Bone marrow (tissue), 2 donors: ENCODE results near the gene CDC34.

Experiments used
- DNase-seq, 2 donors: peaks; one replicate each; lab custom pipeline; 2025; lab: John Stamatoyannopoulos, UW

CDC34 gene

GRCh38 chr19:588741-589692 lies 57.5 kb downstream of the CDC34 start:
- DNase-seq, result no peak

GRCh38 chr19:589693-590395 lies 58.3 kb downstream of the CDC34 start, which contains the start of gene HCN2:
Gene HCN2 (plus strand): TSS chr19:589881. CDS start chr19:589946, 65 bp downstream.
- no peak for DNase-seq

GRCh38 chr19:590396-590745 lies 58.8 kb downstream of the CDC34 start:
- no peak for DNase-seq

- DNase-seq, result no peak
Measured at GRCh38 chr19:590750-591098, 59.2 kb downstream of the CDC34 start.

GRCh38 chr19:591099-591958 lies 59.8 kb downstream of the CDC34 start:
- DNase-seq, result no peak
